Activated CD4-positive, CD25-positive, alpha-beta regulatory T cell treated with anti-CD3 and anti-CD28 coated beads, Interleukin-2, amount 50 U/mL, for 72 hours (primary cell): ENCODE data around the gene HIP1R.
"Not testable (repeated sequence)": the region's sequence is repeated elsewhere in the genome, so short reads cannot be mapped to it uniquely, and the experiment has no call there.

Experiments used
- DNase-seq: peaks from one replicate; pipeline ENCODE4 v3.0.0; 2021

The HIP1R gene

DNA sequence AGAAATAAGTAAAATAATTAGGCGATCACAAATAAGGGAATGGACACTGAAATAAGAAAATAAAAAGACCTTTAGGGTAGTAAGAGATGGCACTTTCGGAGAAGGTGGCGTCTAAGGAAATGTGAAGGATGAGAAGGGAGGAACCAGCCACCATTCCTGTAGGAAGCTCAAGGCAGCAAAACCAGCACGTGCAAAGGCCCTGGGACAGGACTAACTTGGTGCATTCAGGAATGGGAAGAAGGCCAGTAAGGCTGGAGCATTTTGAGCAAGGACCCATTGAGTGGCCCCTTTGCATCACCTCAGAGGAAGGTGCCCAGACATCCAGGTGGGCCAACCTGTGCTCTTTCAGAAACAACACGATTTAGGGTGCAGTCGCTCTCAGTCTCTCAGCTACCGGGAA is 61.4 kb downstream of the HIP1R start:
- no peak for DNase-seq

DNA sequence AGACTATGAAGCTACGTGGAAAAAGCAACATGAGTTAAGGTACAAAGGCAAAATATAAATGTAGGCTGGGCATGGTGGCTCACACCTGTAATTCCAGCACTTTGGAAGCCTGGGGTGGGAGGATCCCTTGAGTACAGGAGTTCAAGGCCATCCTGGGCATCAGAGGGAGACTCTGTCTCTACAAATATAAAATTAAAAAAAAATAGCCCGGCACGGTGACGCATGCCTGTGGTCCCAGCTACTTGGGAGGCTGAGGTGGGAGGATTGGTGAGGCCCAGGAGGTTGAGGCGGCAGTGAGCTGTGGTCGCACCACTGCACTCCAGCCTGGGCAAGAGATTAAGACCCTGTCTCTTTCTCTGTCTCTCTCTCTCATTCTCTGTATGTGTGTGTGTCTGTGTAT is 64.6 kb downstream of the HIP1R start:
- no peak for DNase-seq

DNA sequence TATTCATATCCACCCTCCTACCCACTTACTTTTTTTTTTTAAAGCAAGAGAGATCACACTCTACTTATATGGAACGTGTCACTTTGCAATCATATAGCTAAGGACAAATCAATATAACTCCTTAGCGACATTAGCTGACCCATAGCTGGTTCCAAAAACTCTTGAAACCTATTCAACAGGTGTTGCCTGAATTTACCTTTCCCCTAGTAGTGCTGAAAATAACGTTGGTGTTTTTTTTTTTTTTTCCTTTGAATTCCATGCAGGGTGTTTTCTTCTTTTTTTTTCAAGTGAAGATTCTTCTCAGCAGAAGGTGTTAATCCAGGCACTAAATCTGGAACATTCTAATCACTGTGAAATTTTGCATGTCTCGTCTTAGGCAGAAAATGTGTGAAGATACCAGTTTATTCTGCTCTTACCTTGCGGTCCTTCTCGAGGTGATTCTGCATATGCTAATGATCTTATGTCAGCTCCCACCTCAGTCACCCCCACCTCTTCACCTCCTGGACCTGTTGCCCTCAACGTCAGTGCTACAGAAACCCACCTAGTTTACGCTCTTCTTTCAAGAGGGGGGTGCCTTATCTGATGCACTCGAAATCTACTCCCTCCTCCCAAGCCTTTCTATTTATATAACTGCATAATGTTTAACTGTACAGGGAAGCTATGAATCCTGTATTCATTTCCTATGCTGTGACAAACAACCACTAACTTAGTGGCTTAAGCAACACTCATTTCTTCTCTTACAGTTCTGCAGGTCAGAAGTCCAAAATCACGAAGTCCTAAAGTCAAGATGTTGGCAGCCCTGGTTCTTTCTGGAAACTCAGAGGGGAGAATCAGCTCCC is 67.8 kb downstream of the HIP1R start:
- DNase-seq = no peak

DNA sequence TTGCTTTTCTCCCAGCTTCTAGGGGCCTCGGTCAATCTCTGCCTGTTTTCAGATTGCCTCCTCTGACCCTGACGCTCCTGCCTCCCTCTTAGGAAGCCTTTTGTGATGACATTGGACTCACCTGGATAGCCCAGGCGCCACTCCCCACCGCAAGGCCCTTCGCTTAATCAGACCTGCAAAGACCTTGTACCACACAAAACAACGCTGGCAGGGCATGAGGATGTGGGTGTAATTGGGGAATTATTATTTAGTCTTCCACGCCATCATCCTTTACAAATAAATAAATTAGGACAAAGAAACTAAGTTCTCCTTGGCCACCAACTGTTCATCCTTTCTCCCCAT is 68.4 kb downstream of the HIP1R start:
- no peak for DNase-seq

DNA sequence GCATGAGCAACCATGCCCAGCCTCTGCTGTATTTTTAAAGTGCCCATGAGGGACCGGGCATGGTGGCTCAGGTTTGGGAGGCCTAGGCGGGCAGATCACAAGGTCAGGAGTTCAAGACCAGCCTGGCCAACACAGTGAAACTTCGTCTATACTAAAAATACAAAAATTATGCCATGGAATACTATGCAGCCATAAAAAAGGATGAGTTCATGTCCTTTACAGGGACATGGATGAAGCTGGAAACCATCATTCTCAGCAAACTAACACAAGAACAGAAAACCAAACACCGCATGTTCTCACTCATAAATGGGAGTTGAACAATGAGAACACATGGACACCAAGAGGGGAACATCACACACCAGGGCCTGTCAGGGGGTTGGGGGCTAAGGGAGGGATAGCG is 70.0 kb downstream of the HIP1R start:
- DNase-seq = not testable (repeated sequence)

DNA sequence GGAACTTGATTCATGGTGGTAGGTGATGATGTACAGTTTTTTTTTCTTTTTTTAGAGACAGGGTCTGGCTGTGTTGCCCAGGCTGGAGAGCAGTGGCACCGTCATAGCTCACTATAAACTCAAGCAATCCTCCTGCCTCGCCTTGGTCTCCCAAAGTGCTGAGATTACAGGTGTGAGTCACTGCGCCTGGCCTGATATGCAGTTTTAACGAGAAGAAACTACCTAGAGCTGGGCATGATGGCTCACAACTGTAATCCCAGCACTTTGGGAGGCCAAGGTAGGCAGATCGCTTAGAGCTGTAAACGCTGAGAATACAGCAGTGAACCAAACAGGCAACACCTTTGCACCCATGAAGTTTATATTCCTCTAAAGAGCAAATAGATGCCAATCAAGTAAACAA is 73.7 kb downstream of the HIP1R start:
- no peak for DNase-seq

DNA sequence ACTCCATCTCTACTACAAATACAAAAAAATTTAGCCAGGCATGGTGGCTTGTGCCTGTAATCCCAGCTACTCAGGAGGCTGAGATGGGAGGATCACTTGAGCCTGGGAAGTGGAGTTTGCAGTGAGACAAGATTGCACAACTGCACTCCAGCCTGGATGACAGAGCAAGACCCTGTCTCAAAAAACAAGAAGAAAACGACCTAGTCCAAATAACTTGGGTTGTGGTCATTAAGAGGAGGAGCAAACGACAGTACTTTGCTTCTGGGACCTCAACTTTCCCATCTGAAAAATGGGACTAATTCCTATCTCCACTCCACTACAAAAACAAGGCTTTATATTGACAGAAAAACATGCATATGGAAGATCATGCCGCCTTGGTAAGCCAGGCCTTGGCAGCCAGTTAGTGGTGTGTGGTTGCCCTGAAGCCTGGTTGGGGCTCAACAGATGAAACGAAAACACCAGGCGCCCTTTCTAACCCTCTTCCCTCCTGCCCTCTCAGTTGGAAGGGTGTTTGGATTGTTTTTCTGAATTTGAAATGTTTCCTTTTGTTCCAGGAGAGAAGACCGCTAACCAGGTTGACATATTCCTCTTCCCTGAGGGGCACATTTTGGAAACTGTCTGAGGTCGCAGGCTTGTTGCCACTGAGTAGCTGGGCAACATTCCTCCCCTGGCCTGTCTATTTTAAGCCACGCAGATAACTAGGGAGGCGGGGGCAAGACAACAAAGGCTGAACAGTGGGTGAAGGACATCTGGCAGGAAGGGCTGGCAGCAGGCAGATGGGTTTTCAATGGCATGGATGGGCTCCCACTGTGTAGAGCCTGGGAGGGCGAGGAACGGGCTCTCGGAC is 74.4 kb downstream of the HIP1R start:
- DNase-seq = no peak
